HFFc6 (cell line): ENCODE data around the gene TAF5L. TPM values are rescaled to one million over a fixed set of nuclear protein-coding genes. Genes with fewer than 3 reads are reported as not detected.

ENCODE experiments used
- DNase-seq: peaks from one replicate; pipeline ENCODE4 v3.0.0-alpha.2; 2018
- H3K27ac Mint-ChIP-seq: 2 replicates; pipeline ENCODE4 v1.8.0; 2020; ENCODE audit warnings: mild to moderate bottlenecking, mixed read lengths
- H3K27me3 Mint-ChIP-seq: 2 replicates; pipeline ENCODE4 v1.8.0; 2021; ENCODE audit warnings: mild to moderate bottlenecking, moderate library complexity, mixed read lengths; ENCODE audit not compliant: insufficient read depth
- H3K36me3 Mint-ChIP-seq: 2 replicates; pipeline ENCODE4 v1.8.0; 2021; ENCODE audit warnings: low read depth, mixed read lengths
- H3K4me1 Mint-ChIP-seq: 2 replicates; pipeline ENCODE4 v1.8.0; 2020; ENCODE audit warnings: low read depth, mixed read lengths
- H3K4me3 Mint-ChIP-seq: 2 replicates; pipeline ENCODE4 v1.8.0; 2020; ENCODE audit warnings: mild to moderate bottlenecking, moderate library complexity, mixed read lengths
- H3K9me3 Mint-ChIP-seq: 2 replicates; pipeline ENCODE4 v1.8.0; 2020; ENCODE audit warnings: mild to moderate bottlenecking, mixed read lengths
- CTCF ChIP-seq: fragments of 200-600 bp; sonication (generic); IDR thresholded peaks from 2 replicates; pipeline ENCODE4 v1.5.0; 2021; ENCODE audit warnings: antibody characterized with exemption, mild to moderate bottlenecking
- total RNA-seq, 6 experiments: library from RNA; stranded (reverse); fragmentation: NEBNext Ultra II Directional; extraction: Animal tissue kit (Norgen Biotek cat#: 25700); gene quantifications; 2 replicates in 1 of 6; 3 replicates in 5 of 6; pipeline ENCODE4 v1.2.3, GENCODE V29; 2021

Gene TAF5L
- total RNA-seq, 6 experiments from 2014 or later, result 17.6 to 20.7 (median 20.3) TPM

DNA sequence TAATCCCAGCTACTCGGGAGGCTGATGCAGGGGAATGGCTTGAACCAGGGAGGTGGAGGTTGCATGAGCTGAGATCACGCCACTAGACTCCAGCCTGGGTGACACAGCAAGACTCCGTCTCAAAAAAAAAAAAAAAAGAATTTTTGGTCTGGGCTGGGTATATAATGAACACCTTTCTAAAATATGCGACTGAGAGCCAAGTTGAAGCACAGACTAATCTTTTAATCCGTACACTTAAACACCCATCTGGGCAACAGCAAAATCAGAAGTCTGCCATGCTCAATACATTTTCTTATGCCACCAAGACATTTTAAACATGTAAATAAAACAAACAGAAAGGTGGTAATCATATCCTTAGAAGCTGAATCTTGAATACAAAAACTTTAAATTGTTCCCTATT lies 35.8 kb downstream of the TAF5L start:
- Mint-ChIP-seq H3K9me3 (no peaks in the 10 kb centered on the region), H3K4me1 (no peaks in the 10 kb centered on the region), H3K4me3 (no peak overlapping the region), H3K27ac (no peak overlapping the region), H3K27me3 (no peaks in the 10 kb centered on the region), H3K36me3 (peaks cover 5% of the 10 kb centered on the region; the same call in 1 of the 2 replicates)
- no peak for DNase-seq
- no peak for TF ChIP-seq CTCF

GRCh38 chr1:229585338-229585737 lies 40.6 kb downstream of the TAF5L start:
- no peaks in the 10 kb centered on the region for H3K9me3 Mint-ChIP-seq
- H3K27ac Mint-ChIP-seq, result no peak overlapping the region
- no peak for DNase-seq
- H3K4me3 Mint-ChIP-seq, result no peak overlapping the region
- 0 out of 2 replicates have a peak, but pooled peaks cover 1% of the 10 kb centered on the region for H3K27me3 Mint-ChIP-seq
- TF ChIP-seq CTCF, result no peak
- H3K36me3 Mint-ChIP-seq, result no peaks in the 10 kb centered on the region
- H3K4me1 Mint-ChIP-seq, result no peaks in the 10 kb centered on the region

GRCh38 chr1:229582715-229583114 lies 43.2 kb downstream of the TAF5L start:
- H3K27me3 Mint-ChIP-seq, result peaks cover 7% of the 10 kb centered on the region; the same call in 1 of the 2 replicates
- H3K4me1 Mint-ChIP-seq, result peaks cover 11% of the 10 kb centered on the region
- H3K9me3 Mint-ChIP-seq, result no peaks in the 10 kb centered on the region
- no peaks in the 10 kb centered on the region for H3K36me3 Mint-ChIP-seq
- TF ChIP-seq CTCF, result no peak
- no peak for DNase-seq
- H3K27ac Mint-ChIP-seq, result no peak overlapping the region
- H3K4me3 Mint-ChIP-seq, result no peak overlapping the region

DNA sequence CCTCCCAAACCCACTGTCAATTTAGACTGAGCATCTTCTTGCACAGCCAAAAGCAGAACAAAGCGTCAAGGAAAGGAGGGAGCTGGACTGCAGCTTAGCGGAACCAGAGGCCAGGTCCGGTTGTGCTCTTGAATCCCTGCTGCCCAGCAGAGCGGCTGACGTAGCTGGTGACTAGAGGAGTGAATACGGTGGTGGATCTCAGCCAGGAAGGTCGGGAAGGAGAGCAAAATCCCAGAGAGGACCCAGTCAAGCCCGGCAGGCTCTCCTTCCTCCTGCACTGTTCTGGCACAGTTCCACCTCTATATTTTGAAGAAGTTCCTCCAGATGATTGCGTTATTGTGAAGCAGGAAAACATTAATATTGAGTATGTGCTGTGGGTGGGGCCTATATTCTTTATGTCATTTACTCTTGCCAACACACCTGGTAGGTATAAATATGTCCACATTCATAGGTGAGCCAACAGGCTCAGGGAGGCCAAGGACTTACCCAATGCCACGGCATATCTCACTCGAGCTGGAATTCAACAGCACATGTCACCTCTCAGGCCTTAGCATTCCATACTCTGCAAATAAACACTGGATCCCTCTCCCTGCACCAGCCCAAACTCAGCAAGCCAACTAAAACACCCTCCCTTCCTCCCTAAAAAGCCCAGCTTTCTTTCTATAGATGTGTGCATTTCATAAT lies 43.8 kb downstream of the TAF5L start:
- Mint-ChIP-seq H3K27me3 (peaks cover 8% of the 10 kb centered on the region; the same call in 1 of the 2 replicates), H3K4me3 (no peak overlapping the region), H3K27ac (no peak overlapping the region), H3K36me3 (no peaks in the 10 kb centered on the region), H3K4me1 (peaks cover 11% of the 10 kb centered on the region), H3K9me3 (no peaks in the 10 kb centered on the region)
- TF ChIP-seq CTCF, result no peak
- no peak for DNase-seq

GRCh38 chr1:229581485-229581884 lies 44.4 kb downstream of the TAF5L start:
- TF ChIP-seq CTCF, result no peak
- Mint-ChIP-seq H3K4me1 (peaks cover 11% of the 10 kb centered on the region), H3K36me3 (no peaks in the 10 kb centered on the region), H3K9me3 (no peaks in the 10 kb centered on the region), H3K27me3 (peaks cover 8% of the 10 kb centered on the region; the same call in 1 of the 2 replicates), H3K27ac (no peak overlapping the region), H3K4me3 (no peak overlapping the region)
- DNase-seq, result no peak
